Measurements from ENCODE around the gene ROR1.

ROR1 gene

GRCh38 chr1:63891060-63891690 is 117.4 kb downstream of the ROR1 start:
- DNase-seq (no peak), ATAC-seq (ENCODE audit: insufficient read depth, low read depth) (no peak)
- no peak overlapping the region for H3K9ac ChIP-seq (ENCODE audit: low read depth, low read length)
- no peaks in the 10 kb centered on the region for H4K20me1 ChIP-seq (ENCODE audit: insufficient read depth, low read length)
- no peak overlapping the region for H3K4me3 ChIP-seq (ENCODE audit: low read depth in 1 of 2, low read length in 2 of 2)
- H3K9me3 ChIP-seq (ENCODE audit: insufficient read depth, low read length, severe bottlenecking): no peaks in the 10 kb centered on the region
- H3K4me1 ChIP-seq (ENCODE audit: insufficient read depth, low read length): no peaks in the 10 kb centered on the region
- no peak overlapping the region for H3K4me2 ChIP-seq (ENCODE audit: insufficient read depth, low read length)
- no peaks in the 10 kb centered on the region for H3K27me3 ChIP-seq (ENCODE audit: insufficient read depth, low read length, poor library complexity)
- no peak for TF ChIP-seq CTCF (IDR thresholded peaks at IDR 0.05; ENCODE audit: borderline replicate concordance, extremely low read depth, low read length, poor library complexity, severe bottlenecking)
- TF ChIP-seq EZH2 (IDR thresholded peaks at IDR 0.05; ENCODE audit: borderline replicate concordance, low read depth, low read length, severe bottlenecking): no peak
- H3K27ac ChIP-seq (ENCODE audit: low read length): no peak overlapping the region
- no peak overlapping the region for H2AFZ ChIP-seq (ENCODE audit: low read depth, low read length)
- no peaks in the 10 kb centered on the region for H3K36me3 ChIP-seq (ENCODE audit: insufficient read depth, low read length)
- no peaks in the 10 kb centered on the region for H3K79me2 ChIP-seq (ENCODE audit: insufficient read depth, low read length)

GRCh38 chr1:63892632-63893395 is 119.0 kb downstream of the ROR1 start:
- H3K4me2 ChIP-seq (ENCODE audit: insufficient read depth, low read length): no peak overlapping the region
- no peak overlapping the region for H3K27ac ChIP-seq (ENCODE audit: low read length)
- no peak overlapping the region for H3K4me3 ChIP-seq (ENCODE audit: low read depth in 1 of 2, low read length in 2 of 2)
- H3K79me2 ChIP-seq (ENCODE audit: insufficient read depth, low read length): no peaks in the 10 kb centered on the region
- no peaks in the 10 kb centered on the region for H3K4me1 ChIP-seq (ENCODE audit: insufficient read depth, low read length)
- H3K27me3 ChIP-seq (ENCODE audit: insufficient read depth, low read length, poor library complexity): no peaks in the 10 kb centered on the region
- no peaks in the 10 kb centered on the region for H3K36me3 ChIP-seq (ENCODE audit: insufficient read depth, low read length)
- no peak for TF ChIP-seq CTCF (IDR thresholded peaks at IDR 0.05; ENCODE audit: borderline replicate concordance, extremely low read depth, low read length, poor library complexity, severe bottlenecking)
- TF ChIP-seq EZH2 (IDR thresholded peaks at IDR 0.05; ENCODE audit: borderline replicate concordance, low read depth, low read length, severe bottlenecking): no peak
- DNase-seq (no peak), ATAC-seq (ENCODE audit: insufficient read depth, low read depth) (no peak)
- H3K9me3 ChIP-seq (ENCODE audit: insufficient read depth, low read length, severe bottlenecking): no peaks in the 10 kb centered on the region
- H2AFZ ChIP-seq (ENCODE audit: low read depth, low read length): no peak overlapping the region
- H4K20me1 ChIP-seq (ENCODE audit: insufficient read depth, low read length): no peaks in the 10 kb centered on the region
- H3K9ac ChIP-seq (ENCODE audit: low read depth, low read length): no peak overlapping the region

- Histone ChIP-seq H3K4me1 (ENCODE audit: insufficient read depth, low read length) (no peaks in the 10 kb centered on the region), H3K9me3 (ENCODE audit: insufficient read depth, low read length, severe bottlenecking) (no peaks in the 10 kb centered on the region), H3K9ac (ENCODE audit: low read depth, low read length) (no peak overlapping the region), H3K4me3 (ENCODE audit: low read depth in 1 of 2, low read length in 2 of 2) (no peak overlapping the region), H3K27ac (ENCODE audit: low read length) (no peak overlapping the region), H4K20me1 (ENCODE audit: insufficient read depth, low read length) (no peaks in the 10 kb centered on the region), H3K36me3 (ENCODE audit: insufficient read depth, low read length) (no peaks in the 10 kb centered on the region), H3K79me2 (ENCODE audit: insufficient read depth, low read length) (no peaks in the 10 kb centered on the region), H3K27me3 (ENCODE audit: insufficient read depth, low read length, poor library complexity) (no peaks in the 10 kb centered on the region), H3K4me2 (ENCODE audit: insufficient read depth, low read length) (no peak overlapping the region), H2AFZ (ENCODE audit: low read depth, low read length) (no peak overlapping the region)
- ATAC-seq (ENCODE audit: insufficient read depth, low read depth): no peak
- TF ChIP-seq EZH2 (IDR thresholded peaks at IDR 0.05; ENCODE audit: borderline replicate concordance, low read depth, low read length, severe bottlenecking) (no peak), CTCF (IDR thresholded peaks at IDR 0.05; ENCODE audit: borderline replicate concordance, extremely low read depth, low read length, poor library complexity, severe bottlenecking) (no peak)
- DNase-seq: no peak
Measured at GRCh38 chr1:63893976-63894375, 120.2 kb downstream of the ROR1 start.
